Myocyte (in vitro differentiated cells): ENCODE data around the gene PTPRF. TPM values are rescaled to one million over a fixed set of nuclear protein-coding genes. Genes with fewer than 3 reads are reported as not detected.

ENCODE experiments used
- DNase-seq: peaks from one replicate; pipeline ENCODE4 v3.0.0-alpha.2; 2012; ENCODE audit warnings: low read depth
- total RNA-seq: library from RNA; depleted of rRNA; stranded (reverse); fragments of >200 nt; gene quantifications from 2 replicates; pipeline ENCODE4 v1.2.3, GENCODE V29; 2014

Gene PTPRF
- total RNA-seq, 1 donor from 2014 or later: 7.8 TPM

GRCh38 chr1:43512681-43513080 lies 18.0 kb upstream of the PTPRF start:
- no peak for DNase-seq

GRCh38 chr1:43513471-43514173 lies 17.1 kb upstream of the PTPRF start:
- DNase-seq: no peak

GRCh38 chr1:43518935-43519686 lies 11.6 kb upstream of the PTPRF start:
- no peak for DNase-seq

- peak; percentile 12 for DNase-seq
Observed at GRCh38 chr1:43520100-43520778, 10.4 kb upstream of the PTPRF start.

GRCh38 chr1:43521078-43521477 lies 9.6 kb upstream of the PTPRF start:
- DNase-seq: no peak

- DNase-seq: no peak
Observed at GRCh38 chr1:43521756-43522155, 8.9 kb upstream of the PTPRF start.

- no peak for DNase-seq
Observed at GRCh38 chr1:43522431-43522775, 8.3 kb upstream of the PTPRF start.

- DNase-seq: peak; percentile 38
Observed at GRCh38 chr1:43522776-43523480, 7.8 kb upstream of the PTPRF start.

- DNase-seq: no peak
Observed at GRCh38 chr1:43524804-43525203, 5.9 kb upstream of the PTPRF start.

- peak; percentile 10 for DNase-seq
Observed at GRCh38 chr1:43526002-43526401, 4.7 kb upstream of the PTPRF start.

- DNase-seq: no peak
Observed at GRCh38 chr1:43527111-43527878, 3.4 kb upstream of the PTPRF start.

GRCh38 chr1:43529206-43529731 lies 1.4 kb upstream of the PTPRF start:
- peak; percentile 90 for DNase-seq

GRCh38 chr1:43531107-43531905 lies 623 bp downstream of the PTPRF start:
- DNase-seq: peak; percentile 24

- no peak for DNase-seq
Observed at GRCh38 chr1:43531906-43532584, 1.4 kb downstream of the PTPRF start.

- DNase-seq: no peak
Observed at GRCh38 chr1:43532716-43533115, 2.0 kb downstream of the PTPRF start.

- DNase-seq: no peak
Observed at GRCh38 chr1:43533584-43533983, 2.9 kb downstream of the PTPRF start.

GRCh38 chr1:43534256-43534655 lies 3.6 kb downstream of the PTPRF start:
- no peak for DNase-seq

GRCh38 chr1:43536196-43536863 lies 5.6 kb downstream of the PTPRF start:
- DNase-seq: no peak
